ENCODE measurements around the gene NTF4.

DNA sequence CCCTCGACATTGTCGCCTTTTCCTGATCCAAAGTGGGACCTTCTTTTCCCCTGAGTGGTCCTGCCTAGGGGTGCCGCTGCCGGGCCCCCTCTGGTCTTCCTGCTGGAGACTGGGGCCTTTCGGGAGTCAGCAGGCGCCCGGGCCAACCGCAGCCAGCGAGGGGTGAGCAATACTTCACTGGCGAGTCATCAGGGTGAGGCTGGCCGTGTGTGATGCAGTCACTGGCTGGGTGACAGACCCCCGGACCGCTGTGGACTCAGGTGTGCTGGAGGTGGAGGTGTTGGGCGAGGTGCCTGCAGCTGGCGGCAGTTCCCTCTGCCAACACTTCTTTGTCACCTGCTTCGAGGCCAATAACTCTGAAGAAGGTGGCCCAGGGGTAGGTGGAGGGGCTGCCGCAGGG is 22.4 kb downstream of the NTF4 start:
- TF ChIP-seq LEF1 (IDR thresholded peaks at IDR 0.05; ENCODE audit: borderline replicate concordance) (no peak), FOXA1 (IDR thresholded peaks at IDR 0.05) (no peak), FOXK2 (IDR thresholded peaks at IDR 0.05) (no peak), FOXM1 (IDR thresholded peaks at IDR 0.05; ENCODE audit: borderline replicate concordance) (no peak), BHLHE40 (IDR thresholded peaks at IDR 0.05; ENCODE audit: borderline replicate concordance) (no peak), SP1 (IDR thresholded peaks at IDR 0.05) (no peak), NFRKB (IDR thresholded peaks at IDR 0.05) (no peak), SUZ12 (IDR thresholded peaks at IDR 0.05) (no peak), HDGF (IDR thresholded peaks at IDR 0.05; ENCODE audit: borderline replicate concordance) (no peak), L3MBTL2 (conservative IDR thresholded peaks at IDR 0.05) (no peak), ELF4 (IDR thresholded peaks at IDR 0.05) (no peak), TARDBP (IDR thresholded peaks at IDR 0.05) (no peak), ARNT (IDR thresholded peaks at IDR 0.05) (no peak)
